ENCODE results near the gene LEKR1.

LEKR1 gene

DNA sequence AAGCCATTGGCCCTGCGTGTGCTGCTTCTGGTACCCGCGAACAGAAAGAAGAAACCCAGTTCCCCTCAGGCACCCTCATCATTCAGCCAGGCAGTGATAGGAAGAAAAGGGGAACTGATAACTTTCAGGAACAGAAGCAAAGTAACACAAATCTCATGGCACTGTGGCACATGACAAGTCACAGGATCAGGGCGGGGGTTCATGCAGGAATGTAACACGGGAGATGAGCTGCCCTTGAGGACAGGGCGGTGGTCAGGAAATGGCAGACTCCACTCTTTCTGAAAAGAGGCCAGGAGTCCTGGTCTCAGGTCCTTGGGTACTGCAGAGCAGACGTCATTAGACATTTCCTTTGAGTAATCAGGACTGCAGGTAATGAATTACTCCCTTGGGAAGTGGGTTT, 238.2 kb downstream of the LEKR1 start:
- DNase-seq = no peak

DNA sequence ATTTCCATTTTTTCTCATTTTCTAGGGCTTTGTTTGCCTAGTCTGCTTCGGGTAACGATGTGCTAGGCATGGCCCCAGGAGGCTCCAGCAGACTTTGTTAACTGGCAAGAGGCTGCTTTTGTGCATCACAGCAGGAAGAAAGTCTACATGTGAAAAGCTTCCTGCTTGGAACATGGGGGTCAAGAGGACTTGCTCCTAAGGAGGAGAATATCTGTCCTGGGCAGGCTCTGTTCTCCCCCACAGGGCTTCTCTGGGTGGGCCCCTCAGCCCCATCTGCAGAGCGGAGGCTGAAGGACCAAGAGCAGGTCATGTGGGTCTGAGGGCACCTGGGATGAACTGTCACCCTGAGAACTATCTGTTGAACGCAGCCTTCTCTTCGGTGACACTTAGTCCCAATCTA, 239.0 kb downstream of the LEKR1 start:
- no peak for DNase-seq

DNA sequence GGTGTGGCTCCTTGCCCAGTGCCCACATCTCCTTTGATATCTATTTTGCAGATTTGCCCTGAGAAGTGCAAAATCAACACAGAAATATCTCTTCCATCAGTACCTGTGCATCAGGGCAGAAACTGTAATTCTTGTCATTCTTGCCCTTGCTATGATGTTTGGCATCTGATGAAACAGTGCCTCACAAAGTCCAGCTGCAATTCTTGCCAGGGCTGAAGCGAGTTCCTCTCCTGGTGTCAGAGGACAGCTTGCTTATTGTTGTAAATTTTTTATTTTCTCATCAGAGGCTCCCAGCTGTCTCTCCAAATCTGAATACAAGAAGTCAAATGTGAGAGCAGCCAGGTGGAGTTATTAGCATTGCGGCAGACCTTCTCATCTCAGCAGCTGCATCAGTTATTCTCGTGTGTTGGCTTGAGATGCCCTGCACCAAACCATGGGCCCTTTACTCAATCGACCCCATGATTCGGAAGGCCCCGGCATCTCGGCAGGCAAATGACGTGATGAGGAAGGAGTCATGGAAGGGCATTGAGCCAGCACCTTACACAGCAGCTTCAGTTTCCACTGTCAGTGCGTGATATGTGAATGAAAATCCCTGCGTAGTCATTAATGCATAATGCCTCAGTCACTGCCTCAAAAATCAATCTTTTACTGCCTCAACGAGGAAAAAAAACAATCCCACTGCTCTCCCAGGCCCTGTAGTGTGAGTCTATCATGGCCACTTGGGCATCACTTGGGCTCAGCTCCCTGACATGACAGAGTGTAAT, 240.4 kb downstream of the LEKR1 start:
- no peak for DNase-seq

DNA sequence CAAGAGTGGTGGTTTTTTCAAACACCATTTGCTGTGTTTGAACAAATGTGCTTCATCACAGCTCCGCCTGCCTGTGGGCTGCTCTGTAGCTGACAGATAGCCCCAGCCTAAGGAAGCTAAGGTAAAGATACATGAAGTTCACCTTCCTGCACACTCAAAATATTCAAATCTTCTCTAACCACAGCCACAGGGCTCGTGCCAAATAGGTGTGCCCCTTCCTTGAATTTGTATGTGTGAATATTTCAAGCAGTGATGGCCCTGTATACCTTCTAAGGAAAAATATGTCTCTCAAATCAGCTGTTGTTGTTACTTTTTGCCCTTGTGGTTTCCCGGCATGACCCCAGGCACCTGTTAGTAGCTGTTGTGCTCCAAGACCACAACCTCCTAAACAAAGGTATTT, 241.0 kb downstream of the LEKR1 start:
- no peak for DNase-seq

DNA sequence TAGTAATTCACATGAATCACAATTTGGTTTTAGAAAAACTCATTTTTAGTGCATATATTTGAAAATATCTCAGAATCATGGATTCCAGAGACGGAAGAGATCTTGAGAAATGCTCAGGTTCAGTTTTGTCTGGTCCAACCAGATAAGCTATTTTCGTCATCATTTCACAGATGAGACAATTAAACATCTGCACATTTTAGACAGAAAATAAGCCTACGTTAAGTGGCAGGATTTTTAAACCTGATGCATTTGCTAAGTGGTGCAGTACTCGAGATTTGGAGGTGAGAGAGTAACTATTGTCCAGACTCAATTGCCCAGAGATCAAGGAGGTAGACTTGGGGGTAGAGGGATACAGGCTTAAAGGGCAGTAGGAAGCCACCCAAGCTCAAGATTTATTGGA, 243.3 kb downstream of the LEKR1 start:
- no peak for DNase-seq

DNA sequence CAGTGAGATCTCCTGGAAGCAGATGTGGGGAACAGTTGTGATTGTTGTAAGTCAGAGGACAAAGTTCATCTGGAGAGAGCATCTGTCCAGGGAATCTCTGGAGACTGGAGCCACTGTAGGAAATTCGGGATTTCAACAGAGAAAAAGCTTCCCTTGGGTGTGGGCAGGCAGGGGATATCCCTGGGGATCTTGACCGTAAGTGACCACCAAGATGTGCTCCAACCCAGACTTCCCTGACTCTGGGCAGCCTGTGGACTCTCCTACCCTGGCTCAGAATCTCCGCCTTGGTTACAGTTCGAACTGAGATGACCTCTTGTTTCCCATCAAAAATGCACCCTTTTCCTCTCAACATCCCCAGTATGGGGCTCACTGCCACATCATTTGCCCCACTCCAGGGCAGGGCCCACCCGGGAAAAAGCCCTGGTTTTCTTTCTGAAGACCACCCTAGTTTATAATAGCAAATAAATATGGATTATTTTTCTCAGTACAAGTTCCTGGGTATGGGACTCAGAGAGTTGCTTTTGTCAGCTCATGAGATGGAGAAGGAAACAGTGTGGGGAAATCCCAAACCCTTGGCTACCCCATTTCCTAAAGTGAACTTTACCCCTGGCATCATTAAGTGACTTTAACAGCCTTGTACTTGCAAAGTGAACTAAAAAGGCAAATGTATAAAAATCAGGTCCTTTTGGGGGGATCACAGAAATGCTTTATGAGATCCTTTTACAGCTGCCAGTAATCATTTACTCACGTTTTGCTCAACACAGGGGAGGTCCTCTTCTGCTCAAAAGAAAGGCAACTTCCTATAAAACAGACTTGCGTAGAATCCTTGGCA, 243.9 kb downstream of the LEKR1 start:
- DNase-seq = no peak

DNA sequence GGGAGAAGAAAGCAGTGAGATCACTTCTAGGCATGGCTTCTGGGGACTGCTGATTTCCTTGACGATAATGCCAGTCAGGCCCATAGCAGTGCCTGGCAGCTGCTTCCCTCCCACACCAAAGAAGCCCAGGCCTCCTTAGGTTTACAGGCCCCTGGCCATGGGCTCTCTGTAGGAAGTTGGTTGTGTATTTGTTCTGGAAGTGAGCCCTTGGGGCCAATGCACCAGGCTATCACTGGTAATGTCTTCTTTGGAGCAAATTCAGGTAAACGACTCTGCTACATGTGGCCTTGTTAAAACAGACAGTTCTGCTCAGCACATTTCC, 244.5 kb downstream of the LEKR1 start:
- DNase-seq = no peak

DNA sequence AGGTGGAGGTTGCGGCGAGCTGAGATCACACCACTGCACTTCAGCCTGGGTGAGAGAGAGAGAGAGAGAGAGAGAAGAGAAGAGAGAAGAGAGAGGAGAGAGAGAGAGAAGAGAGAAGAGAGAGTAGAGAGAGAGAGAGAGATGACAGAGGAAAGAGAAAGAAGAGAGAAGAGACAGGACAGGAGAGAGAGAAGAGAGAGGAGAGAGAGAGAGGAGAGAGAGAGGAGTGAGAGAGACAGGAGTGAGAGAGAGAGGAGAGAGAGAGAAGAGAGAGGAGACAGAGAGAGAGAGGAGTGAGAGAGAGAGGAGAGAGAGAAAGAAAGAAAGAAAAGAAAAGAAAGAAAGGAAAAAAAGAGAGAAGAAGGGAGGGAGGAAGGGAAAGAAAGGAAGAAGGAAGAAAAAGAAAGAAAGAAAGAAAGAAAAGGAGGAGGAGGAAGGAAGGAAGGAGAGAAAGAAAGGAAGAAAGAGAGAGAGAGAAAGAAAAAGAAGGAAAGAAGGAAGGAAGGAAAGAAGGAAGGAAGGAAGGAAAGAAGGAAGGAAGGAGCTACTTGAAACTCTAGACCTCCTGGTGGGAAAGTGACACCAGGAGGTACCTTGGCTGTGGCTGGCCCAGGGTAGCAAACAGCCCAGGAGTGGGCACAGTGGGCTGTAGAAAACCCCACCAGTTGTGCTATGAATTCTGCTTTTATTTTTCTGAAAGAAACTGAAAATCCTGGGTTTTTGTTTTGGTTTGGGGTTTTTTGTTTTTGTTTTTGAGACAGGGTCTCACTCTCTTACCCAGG, 245.8 kb downstream of the LEKR1 start:
- no peak for DNase-seq

DNA sequence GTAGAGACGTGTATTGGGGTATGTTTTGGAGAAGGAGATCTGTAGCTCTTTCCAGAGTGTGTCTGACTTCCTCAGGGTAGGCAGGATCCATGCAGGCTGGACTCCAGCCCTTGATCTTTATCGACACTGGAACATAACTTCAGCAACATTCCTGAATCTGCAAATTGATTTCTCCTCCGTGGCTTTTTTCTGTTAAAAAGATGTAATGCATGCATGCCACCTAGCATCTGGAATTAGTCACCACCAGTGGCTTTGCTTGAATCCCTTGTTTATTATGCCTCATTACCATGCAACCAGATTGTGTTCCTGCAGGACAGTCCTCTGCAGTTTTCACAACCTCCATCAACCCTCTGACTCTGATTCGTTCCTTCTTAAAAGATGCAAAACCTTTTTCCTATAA, 247.7 kb downstream of the LEKR1 start:
- DNase-seq = no peak

DNA sequence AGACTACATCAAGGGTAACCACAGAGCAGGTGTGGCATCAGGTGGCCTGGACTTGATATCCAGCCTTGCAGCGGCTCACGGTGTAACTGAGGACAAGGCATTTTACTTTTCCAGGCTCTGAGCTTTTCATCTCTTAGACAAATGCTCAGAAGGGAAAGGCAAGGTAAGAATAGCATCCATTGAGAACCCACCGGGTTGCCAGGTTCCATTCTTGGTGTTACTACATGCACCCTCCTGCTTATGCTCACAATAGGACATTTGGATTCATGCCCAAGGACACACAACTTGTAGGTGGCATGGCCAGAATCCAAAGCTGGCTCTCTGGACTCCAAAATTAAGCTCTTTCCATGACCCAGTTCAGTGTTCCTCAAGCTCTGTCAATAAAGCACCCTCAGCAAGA, 248.3 kb downstream of the LEKR1 start:
- no peak for DNase-seq

DNA sequence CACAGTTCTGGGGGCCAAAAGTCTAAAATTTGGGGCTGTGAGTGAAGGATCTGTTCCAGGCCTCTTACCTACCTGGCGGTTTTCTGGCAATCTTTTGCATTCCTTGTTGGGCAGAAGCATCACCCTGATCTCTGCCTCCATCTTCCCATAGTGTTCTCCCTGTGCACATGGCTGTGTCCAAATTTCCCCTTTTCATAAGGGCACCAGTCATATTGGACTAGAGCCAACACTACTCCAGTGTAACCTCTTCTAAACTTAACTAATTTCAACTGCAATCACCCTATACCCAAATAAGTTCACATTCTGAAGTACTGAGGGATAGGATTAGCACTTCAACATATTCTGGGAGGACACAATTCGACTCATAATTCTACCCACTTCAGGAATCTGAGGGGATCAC, 248.8 kb downstream of the LEKR1 start:
- DNase-seq = no peak

DNA sequence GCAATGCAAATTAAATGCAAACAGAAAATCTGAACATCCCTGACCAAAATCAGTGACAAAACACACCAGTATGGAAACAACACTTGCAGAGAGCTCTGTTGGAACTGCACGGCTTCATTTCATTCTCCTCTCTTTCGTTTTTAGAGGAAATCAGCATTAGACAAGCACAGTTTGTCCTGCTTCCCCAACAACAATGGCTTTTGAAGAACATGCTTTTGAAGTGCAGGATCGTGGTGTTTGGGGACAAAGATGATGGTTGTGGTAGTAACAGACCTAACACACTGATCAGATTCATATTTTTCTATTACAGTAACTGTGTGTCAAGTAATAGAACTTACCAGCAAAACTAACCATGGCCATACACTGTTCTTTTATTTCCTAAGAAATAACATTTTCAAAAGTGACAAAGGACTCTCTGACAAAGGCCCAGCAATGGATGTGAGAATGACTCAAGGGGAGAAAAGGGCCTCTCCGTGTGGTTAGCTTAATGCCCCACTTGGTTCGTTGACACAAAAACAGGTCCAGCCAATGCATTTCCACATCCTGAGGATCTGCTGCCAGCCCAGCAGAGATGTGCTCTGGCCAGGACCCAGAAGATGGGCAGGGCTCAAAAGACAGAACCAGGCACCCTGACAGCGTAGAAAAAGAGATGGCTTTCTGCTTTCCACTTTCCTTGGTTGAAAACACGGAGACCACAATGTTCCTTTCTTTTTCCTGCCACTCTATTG, 249.7 kb downstream of the LEKR1 start:
- DNase-seq = no peak

DNA sequence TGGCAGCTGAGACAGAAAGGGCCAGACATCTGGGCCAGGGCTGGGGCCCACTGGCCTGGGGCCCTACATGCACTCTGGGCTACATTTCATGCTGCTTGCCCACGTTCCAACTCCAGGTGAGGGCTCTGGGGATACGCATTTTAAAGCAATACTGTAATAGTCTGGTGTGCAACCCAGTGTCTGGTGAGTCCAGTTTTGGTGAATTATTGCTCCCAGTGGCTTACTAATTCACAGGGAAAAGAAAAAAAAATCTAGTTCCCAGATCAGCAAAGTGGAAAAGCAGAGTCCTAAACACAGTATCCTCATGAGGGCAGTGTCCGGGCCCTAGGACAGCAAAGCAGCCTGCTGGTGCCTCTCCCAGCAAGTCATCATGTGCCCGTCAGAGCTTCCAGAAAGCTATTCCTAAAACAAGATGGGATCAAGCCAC, 251.4 kb downstream of the LEKR1 start:
- DNase-seq = no peak

DNA sequence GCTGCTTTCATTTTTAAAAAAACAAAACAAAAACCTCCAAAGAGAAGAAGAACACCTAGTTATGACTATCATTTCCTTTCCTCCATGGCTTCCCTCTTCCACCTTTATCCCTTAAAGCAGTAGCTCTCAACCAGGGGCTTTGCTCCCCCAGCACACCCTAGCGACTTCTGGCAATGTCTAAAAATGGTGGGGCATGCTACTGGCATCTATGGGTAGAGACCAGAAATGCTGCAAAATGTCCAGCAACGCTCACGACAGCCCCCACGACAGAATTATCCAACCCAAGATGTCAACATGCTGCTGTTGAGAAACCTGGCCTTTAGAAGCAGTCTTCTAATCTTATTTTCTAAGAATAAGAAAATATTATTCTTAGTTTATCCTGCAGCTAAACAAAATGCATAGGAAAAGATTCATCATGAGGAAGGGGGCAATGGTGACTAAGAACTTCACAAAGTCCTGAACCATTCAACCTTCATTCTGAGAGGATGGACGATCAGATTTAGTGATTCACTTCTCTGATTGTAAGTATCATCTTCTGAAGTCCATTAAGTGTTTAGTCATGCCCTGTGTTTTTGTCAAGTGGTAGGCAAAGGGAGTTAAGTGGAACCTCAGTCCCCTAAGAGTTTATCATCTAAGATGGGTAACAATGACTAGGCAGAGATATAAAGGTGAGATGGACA, 252.1 kb downstream of the LEKR1 start:
- DNase-seq = no peak

DNA sequence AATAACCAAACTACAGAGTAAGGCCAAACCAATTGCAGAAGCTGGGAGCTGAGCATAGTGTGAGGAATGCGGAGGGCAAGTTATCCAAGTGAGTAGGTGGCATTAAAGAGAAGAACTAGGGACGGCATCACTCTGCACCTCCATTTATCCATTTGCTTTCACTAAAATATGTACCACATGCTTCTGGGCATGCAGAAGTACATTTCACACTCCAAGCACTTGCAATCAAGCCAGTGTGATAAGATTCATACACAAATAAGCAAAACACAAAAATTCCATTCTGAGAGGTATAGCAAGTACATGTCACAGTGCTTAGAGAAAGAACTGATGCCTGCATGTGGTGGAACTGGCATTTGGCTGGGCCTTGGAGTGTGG, 252.6 kb downstream of the LEKR1 start:
- DNase-seq = no peak

DNA sequence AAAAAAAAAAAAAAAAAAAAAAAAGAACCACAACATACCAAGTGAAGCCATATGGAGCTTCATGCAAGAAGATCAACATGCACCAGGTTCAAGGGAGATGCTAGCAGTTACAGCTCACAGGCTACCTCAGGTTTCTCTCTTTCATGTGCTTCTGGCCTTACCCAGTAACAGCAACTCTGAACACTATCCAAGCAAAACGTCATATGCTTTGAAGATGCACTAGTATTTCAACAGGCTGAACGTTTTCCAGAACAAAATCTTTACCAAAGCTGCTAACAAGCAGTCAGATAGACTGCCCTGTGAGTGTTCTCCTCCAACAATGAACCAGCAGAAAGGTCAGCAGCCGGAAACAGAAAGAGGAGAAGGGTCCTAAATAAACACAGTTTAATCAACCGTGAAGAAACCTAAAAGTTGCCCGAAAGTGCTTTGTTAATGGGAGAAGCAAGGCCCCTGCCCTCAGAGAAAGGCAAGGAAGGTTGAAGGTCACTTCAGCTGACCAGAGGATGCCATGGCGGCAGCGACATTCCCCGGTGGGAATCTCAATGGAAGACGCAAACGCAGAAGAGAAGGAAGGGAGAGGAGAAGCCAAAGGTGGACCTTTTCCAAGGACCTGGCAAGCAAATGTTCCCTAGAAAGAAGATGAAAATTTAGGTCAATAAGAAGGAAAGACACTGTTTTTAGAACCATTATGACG, 253.7 kb downstream of the LEKR1 start:
- DNase-seq = no peak

DNA sequence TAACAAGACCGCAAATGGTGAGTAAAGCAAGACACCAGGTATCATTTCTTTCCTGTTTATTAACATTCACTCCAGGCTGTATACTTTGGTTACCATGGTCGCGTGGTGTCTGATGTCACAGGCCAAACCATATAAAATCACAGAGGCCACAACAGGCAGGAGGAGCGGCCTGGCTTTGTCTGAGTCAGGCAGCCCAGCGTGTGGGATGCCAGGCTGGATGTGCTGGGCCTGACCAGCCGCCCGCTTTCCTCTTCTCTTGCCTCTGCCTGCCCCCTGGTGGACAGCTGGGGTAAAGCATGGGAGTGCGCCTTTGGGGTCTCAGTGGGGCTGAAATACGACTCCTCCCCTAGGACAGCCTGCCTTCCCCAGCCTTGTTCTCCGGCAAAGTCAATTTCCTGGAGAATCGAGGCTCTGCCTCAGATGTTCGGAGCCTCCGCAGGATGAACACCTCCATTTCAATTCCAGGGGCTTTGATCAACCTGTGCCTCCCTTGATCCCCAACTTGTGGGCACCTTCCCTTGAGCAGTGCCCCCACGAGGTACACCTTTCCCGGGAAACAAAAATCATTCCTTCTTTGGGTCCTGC, 255.6 kb downstream of the LEKR1 start:
- DNase-seq = no peak

DNA sequence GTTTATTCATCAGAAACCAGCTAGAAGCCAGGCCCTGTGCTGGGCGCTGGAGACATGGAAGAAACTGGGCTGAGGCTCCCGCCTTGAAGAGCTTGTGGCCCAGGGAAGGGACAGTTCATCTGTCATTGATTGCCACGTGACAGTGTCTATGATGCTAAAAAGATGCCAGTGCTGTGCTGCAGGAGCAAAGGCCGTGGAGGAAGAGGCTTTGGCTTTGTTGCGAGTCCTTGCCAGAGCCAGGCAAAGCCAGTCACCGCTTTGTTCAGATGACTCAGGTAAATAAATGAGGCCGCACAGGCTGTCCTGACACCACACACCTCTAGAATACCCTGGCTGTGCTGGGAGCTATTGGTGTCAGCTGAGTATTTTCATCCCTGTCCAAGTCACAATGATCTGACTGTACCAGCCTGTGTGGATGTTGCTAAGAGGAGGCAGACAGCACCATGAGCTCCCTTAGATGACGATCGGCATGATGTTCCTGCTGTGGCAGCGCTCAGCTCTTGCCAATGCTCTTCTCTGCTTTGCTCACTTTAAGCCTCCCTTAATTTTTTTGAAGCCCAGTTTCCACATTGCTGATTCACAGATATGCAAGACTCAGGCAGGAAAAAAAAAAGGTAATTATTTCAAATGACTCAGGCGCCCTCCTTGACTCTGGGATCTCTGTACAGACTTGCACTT, 256.3 kb downstream of the LEKR1 start:
- DNase-seq = no peak

DNA sequence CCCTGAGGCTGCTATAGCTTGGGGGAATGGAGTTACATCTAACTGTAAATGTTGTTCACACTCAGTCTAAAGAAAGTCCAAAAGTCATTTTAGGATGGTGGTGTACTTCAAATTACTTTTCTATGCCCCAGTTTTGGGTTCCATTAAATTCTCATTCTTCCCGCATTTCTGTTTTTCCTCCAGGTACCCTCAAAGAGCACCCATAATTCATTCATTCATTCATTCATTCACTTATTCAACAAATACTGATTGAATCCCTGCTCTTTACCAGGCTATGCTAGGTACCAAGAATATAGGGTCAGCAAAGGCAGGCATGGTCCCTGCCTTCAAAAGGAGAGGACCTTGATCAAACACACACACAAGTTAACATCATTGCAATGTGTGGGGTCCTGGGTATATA, 257.7 kb downstream of the LEKR1 start:
- DNase-seq = no peak

DNA sequence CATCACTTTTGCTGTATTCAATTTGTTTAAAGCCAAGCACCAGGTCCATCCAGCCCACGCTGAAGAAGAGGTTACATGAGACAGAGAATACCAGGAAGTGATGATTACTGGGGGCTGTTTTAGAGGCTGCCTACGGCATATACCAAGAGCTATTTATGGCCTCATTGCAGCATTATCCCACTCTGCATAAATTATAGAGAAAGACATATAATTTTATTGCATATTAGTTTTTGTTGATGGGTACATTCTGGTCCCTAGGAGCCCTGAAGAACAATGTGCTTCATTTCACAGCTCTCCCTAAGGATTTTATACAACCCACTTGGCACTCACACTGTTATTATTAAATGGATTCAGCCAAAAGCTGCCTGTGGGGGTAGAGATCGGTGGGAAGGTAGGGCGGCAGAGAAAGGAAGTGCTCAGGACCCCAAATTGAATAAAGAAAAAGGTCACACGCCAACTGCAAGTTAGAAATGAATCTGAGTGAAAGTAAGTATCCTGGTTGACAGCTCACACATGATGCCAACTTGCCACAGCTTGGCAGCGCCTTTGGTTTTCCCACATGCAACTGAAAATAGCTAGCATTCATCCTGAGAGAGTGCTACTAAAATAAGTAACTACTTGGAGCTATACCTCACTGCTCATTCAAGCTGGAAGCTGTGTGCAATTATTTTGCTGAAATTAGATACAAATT, 260.1 kb downstream of the LEKR1 start:
- no peak for DNase-seq
